ENCODE results near the gene FXYD2.

The FXYD2 gene

GRCh38 chr11:117841551-117842031 lies 17.0 kb upstream of the FXYD2 start:
- H3K4me1 ChIP-seq (ENCODE audit: control insufficient read depth, low read length), result no peaks in the 10 kb centered on the region
- H3F3A ChIP-seq (ENCODE audit: control insufficient read depth, insufficient read depth), result no peaks in the 10 kb centered on the region
- no peaks in the 10 kb centered on the region for H3K36me3 ChIP-seq (ENCODE audit: control insufficient read depth, low read length)
- no peaks in the 10 kb centered on the region for H3K9me3 ChIP-seq (ENCODE audit: control insufficient read depth, insufficient read depth, low read length)
- H3K27ac ChIP-seq (ENCODE audit: low read depth, low read length), result no peak overlapping the region
- H3K79me2 ChIP-seq (ENCODE audit: control insufficient read depth, low read length), result no peaks in the 10 kb centered on the region
- H3K9me2 ChIP-seq (replicated peaks; ENCODE audit: control insufficient read depth, low read length), result no peaks in the 10 kb centered on the region
- TF ChIP-seq CTCF (IDR thresholded peaks at IDR 0.05; ENCODE audit: low read depth, low read length, poor library complexity, severe bottlenecking) (no peak), EZH2phosphoT487 (IDR thresholded peaks at IDR 0.05; ENCODE audit: borderline replicate concordance, low read length) (no peak)
- no peak overlapping the region for H3K4me2 ChIP-seq (ENCODE audit: low read length)
- H4K20me1 ChIP-seq (ENCODE audit: control insufficient read depth, insufficient read depth, low read depth, low read length), result no peaks in the 10 kb centered on the region
- H3K4me3 ChIP-seq (ENCODE audit: low read length), result no peak overlapping the region
- peaks cover 8% of the 10 kb centered on the region; the same call in 1 of the 2 replicates for H3K27me3 ChIP-seq (ENCODE audit: control insufficient read depth, low read length)

- H4K20me1 ChIP-seq (ENCODE audit: control insufficient read depth, insufficient read depth, low read depth, low read length), result no peaks in the 10 kb centered on the region
- TF ChIP-seq CTCF (IDR thresholded peaks at IDR 0.05; ENCODE audit: low read depth, low read length, poor library complexity, severe bottlenecking) (no peak), EZH2phosphoT487 (IDR thresholded peaks at IDR 0.05; ENCODE audit: borderline replicate concordance, low read length) (no peak)
- no peaks in the 10 kb centered on the region for H3K9me3 ChIP-seq (ENCODE audit: control insufficient read depth, insufficient read depth, low read length)
- H3K27me3 ChIP-seq (ENCODE audit: control insufficient read depth, low read length), result peaks cover 11% of the 10 kb centered on the region
- H3K4me2 ChIP-seq (ENCODE audit: low read length), result no peak overlapping the region
- no peaks in the 10 kb centered on the region for H3K79me2 ChIP-seq (ENCODE audit: control insufficient read depth, low read length)
- no peak overlapping the region for H3K4me3 ChIP-seq (ENCODE audit: low read length)
- no peaks in the 10 kb centered on the region for H3K36me3 ChIP-seq (ENCODE audit: control insufficient read depth, low read length)
- H3K4me1 ChIP-seq (ENCODE audit: control insufficient read depth, low read length), result no peaks in the 10 kb centered on the region
- H3K9me2 ChIP-seq (replicated peaks; ENCODE audit: control insufficient read depth, low read length), result no peaks in the 10 kb centered on the region
- H3K27ac ChIP-seq (ENCODE audit: low read depth, low read length), result no peak overlapping the region
- no peaks in the 10 kb centered on the region for H3F3A ChIP-seq (ENCODE audit: control insufficient read depth, insufficient read depth)
Observed at GRCh38 chr11:117840881-117841550, 16.5 kb upstream of the FXYD2 start.

GRCh38 chr11:117839936-117840813 lies 15.6 kb upstream of the FXYD2 start:
- H3K27me3 ChIP-seq (ENCODE audit: control insufficient read depth, low read length), result peaks cover 11% of the 10 kb centered on the region
- no peaks in the 10 kb centered on the region for H3K4me1 ChIP-seq (ENCODE audit: control insufficient read depth, low read length)
- no peaks in the 10 kb centered on the region for H3K79me2 ChIP-seq (ENCODE audit: control insufficient read depth, low read length)
- H3K4me2 ChIP-seq (ENCODE audit: low read length), result no peak overlapping the region
- H3K9me2 ChIP-seq (replicated peaks; ENCODE audit: control insufficient read depth, low read length), result no peaks in the 10 kb centered on the region
- H4K20me1 ChIP-seq (ENCODE audit: control insufficient read depth, insufficient read depth, low read depth, low read length), result no peaks in the 10 kb centered on the region
- H3K27ac ChIP-seq (ENCODE audit: low read depth, low read length), result no peak overlapping the region
- H3K4me3 ChIP-seq (ENCODE audit: low read length), result no peak overlapping the region
- no peaks in the 10 kb centered on the region for H3F3A ChIP-seq (ENCODE audit: control insufficient read depth, insufficient read depth)
- no peak for TF ChIP-seq CTCF (IDR thresholded peaks at IDR 0.05; ENCODE audit: low read depth, low read length, poor library complexity, severe bottlenecking)
- no peak for TF ChIP-seq EZH2phosphoT487 (IDR thresholded peaks at IDR 0.05; ENCODE audit: borderline replicate concordance, low read length)
- no peaks in the 10 kb centered on the region for H3K9me3 ChIP-seq (ENCODE audit: control insufficient read depth, insufficient read depth, low read length)
- H3K36me3 ChIP-seq (ENCODE audit: control insufficient read depth, low read length), result no peaks in the 10 kb centered on the region
